DMS153 treated with DMSO at 0.1 percent for 48 hours (cell line): ENCODE measurements around the gene MYL12A.
"Not testable (repeated sequence)": the region's sequence is repeated elsewhere in the genome, so short reads cannot be mapped to it uniquely, and the experiment has no call there.

Experiments
- DNase-seq: peaks from one replicate; lab custom pipeline; 2025; ENCODE audit not compliant: unreplicated experiment; lab: John Stamatoyannopoulos, UW

The MYL12A gene

DNA sequence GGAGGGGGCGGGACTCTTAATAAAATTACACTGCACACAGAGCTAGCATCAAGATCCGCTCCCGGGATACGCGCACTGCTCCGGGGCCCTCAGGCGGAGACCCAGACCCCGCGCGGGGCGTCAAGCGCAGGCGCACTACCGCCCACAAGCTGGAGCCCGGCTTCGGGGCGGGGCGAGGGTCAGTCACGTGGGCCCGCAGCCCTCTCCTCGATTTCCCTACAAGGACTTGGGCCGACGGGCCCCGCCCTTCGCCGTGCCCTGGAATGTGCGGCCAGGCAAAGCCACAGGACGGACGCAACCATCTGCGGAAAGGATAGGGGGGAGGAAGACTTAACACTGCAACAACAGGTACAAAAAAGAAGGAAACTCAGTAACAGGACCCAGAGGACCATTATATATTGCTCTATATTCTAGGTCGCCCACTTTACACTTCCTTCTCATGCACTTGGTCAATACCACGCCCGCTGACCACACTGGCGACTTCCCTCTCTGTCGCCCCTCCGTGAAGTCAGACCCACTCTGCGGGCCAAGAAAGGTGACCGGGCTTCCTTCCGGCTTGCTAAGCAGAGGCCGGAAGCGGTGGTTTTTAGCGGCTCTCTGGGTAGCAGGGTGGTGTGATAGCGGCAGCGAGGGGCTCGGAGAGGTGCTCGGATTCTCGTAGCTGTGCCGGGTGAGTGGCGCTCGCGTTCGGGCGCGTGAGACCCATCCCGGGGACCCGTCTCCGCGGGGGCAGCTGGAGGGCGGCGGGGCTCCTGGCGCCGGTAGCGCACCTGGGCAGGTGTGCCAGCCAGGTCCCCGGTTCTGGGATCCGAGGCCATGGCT lies at the start of gene MYL12A:
Gene MYL12A, plus strand, starts transcription at position 562 of the 822 bp plus-strand sequence. CDS start 5,447 bp downstream, outside the sequence.
- peak; percentile 71 for DNase-seq

GRCh38 chr18:3198260-3198860 lies 49.2 kb upstream of the MYL12A start:
- DNase-seq = not testable (repeated sequence)

- no peak for DNase-seq
These were observed 47.5 kb upstream of the MYL12A start for GRCh38 chr18:3199942-3200645.

DNA sequence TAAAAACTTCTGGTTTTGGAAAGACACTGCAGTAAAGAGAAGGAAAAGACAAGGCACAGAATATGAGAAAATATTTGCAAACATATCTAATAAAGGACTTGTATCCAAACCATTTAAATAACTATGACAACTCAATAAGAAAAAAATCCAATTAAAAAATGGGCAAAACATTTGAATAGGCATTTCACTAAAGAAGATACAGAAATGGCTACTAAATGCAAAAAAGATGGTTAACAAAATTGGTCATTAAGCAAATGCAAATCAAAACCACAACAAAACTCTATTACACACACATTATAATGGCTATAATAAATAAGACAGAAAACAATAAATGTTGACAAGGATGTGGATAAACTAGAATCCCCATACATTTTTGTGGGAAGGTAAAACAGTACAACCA lies 42.4 kb upstream of the MYL12A start:
- DNase-seq = no peak

GRCh38 chr18:3207565-3207964 lies 40.0 kb upstream of the MYL12A start:
- no peak for DNase-seq

DNA sequence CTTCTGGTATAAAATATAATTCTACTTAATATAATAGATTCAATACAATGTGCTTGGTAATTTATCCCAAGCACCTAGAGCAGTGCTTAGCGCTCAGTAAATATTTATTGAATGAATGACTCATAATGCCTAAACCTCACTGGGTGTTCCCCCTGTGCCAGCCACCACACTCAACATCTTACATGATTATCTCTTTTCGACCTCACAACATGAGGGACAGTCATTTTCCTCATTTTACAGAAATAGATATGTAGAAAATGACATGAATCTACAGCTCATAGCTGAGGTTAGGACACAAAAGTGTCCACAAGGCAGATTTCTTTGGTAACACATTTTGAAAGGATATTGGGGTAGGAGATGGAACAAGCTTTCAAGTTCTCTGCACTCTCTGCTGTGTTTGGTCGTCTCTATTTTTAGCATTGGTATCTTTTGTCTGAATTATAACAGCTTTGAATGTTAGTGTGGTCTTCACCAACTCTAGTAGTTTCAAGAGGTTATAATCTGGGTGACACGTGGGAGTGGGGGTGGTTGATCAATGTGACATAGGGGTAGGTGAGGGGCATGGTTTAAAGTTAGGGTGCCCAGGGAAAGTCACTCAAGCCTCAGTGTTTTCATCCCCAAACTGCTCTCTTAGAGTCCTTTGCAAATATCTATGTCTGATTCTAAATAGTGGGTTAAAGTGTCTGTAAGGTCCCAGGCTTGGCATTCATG lies 37.6 kb upstream of the MYL12A start:
- no peak for DNase-seq

- no peak for DNase-seq
These were observed 36.2 kb upstream of the MYL12A start for GRCh38 chr18:3211236-3211992.

GRCh38 chr18:3212657-3213056 lies 34.9 kb upstream of the MYL12A start:
- DNase-seq = no peak

DNA sequence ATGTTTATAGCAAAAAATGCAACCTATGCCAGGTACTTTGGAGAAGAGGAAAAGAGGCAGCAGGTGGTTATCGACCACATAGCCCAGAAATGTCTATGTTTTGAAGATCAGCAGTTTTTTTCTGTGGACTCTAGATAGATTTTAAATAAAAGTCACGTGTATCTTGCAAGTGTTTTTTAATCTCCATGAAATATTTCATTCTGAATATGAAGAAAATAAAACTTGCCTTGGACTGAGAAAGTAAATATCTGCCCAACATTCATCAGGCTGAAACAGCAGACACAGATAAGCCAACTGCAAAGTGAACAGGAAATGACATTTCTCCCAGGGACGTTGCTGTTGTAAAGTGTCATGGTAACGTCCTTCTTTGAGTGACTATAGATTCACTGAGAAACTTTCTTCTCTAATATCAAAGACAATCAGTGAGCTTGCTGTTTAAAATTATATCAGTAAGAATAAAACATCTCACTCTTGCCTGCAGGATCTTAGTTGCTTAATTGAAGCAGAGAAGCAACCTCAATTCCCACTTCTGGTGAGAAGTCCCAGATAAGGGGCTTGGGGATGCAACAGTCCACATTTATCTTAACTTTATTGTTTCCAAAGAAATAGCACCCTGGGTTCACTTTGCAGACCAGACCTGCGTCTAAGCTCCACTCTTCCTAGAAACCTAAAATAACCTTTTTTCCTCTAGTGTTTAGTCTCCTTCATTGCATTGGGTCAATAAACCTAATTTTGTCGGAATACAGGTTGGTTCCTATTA lies 34.1 kb upstream of the MYL12A start:
- DNase-seq = no peak

DNA sequence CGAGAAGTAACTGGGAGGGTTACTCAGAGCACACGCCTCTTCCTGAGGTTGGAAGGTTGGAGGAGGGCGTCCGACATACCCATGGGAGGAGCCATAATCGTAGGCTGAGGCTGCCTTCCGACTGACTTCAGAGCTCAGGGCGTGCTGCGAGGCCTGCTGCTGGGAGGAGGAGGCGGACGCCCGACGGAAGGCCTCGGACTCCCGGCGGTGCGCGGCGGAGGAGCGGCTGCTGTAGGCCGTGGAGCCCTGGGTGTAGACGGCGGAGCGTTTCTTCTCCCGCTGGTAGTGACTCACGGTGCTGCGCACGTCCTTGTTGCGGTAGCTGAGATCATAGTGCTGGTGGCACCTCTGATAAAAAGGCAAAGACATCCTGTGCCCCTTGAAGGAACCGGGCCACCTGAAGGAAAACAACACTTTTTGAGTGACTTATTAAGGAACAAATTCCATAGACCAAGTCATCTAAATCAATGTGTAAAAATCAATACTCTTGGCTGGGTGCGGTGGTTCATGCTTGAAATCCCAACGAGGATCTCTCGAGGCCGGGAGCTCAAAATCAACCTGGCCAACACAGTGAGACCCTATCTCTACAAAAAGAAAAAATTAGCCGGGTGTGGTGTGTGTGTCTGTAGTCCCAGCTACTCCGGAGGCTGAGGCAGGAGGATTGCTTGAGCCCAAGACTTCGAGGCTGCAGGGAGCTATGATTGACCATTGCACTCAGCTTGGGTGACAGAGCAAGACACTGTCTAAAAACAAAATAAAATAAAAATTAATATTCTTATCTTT lies 32.6 kb upstream of the MYL12A start:
- DNase-seq = no peak

GRCh38 chr18:3216987-3217386 lies 30.6 kb upstream of the MYL12A start:
- DNase-seq = no peak

DNA sequence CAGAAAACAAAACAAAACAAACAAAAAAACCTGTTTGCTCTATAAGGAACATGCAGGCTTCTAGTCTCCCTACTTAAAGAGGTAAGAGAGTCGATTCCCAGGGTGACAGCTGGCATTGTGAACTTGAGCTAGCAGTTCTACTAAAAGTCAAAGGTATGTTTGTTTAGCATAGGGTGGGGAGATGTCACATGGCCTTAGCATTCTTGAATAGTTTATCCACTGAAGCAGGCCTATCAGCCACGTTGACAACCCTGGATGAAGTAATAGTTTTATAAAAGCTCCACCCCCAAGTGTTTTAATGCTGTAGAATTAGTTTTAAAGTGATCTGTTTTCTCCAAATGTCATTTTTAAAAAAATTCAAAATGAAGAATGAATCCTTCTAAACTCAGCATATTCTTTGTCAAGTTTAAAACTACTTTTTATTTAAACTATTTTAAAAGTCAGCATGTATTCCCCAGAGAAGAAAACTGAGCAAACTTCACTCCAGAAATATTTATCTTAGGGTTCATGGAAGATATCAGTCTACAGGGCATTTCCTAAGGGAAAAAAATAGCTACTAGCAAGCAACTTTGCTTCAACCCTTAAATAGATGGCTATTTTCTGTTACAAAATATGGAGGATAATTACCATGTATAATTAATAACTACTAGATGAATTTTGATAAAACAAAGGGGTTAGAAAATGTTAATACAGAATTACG lies 29.5 kb upstream of the MYL12A start:
- DNase-seq = no peak

DNA sequence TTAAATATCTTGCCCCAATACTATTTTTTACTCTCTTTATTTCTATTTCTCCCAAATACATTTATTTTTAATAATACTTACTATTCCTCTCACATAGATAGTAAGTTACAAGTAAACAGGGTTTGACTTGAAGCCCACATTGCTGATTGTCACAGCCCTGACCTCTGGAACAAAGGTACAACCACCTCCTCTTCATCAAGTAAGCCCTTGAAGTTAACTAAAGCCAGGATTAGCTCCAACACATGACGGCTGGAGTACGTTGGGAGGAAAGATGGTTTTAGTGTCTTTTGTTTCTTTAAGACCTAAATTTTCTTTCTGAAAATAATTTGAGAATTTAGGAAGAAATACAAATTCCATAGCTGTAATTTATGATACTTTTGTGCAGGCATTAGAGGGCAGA lies 28.8 kb upstream of the MYL12A start:
- no peak for DNase-seq

DNA sequence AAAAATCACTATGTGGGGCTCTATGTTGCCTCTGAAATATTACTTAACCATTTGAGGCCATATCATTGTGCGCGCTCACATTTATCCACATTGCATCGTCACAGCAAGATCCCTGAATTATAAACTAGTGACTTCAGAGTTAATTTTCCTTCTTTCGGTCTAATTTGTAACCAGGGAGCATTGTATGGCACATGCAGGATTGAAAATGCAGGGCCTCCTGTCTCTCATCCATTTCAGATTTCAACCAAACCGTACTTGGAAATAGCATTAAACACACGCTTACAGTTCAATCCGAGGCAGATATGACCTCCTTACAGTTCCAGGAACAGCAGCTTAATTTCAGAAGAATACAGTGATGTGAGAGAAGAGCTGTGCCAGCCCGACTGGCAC lies 28.4 kb upstream of the MYL12A start:
- no peak for DNase-seq

DNA sequence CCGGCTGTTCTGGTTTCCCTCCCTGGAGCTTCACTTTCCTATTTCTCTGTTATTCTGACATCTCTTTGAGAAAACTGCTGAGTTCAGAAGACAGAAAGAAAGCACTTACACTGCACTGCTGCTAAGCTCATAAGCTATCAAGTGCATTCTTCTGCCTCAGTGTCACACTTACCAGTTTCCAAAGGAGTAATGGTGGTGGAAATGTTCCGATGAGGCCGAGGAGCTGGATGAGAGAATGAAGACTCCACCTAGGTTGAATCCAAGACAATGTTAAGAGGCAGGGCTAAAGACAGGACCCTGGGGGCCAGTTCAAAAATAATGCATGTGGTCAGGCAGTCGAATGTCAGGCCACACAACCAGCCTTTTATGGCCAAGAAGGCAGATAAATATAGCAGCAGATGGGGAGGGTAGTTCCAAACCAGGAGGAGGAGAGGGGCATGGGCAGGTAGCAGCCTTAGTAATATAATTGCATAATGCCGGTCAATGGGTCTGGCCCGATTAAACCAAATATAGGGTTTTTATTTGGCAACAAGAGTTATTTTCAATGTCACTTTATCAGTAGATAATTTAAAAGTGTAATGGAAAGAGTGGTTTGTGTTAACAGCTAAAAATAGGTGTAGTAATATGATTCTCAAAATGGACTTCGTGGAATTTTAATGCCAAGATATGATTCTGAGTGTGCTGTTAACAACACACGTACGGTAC lies 27.8 kb upstream of the MYL12A start, which contains the start of gene MYOM1:
Gene MYOM1, minus strand, starts transcription at position 338 of the 705 bp plus-strand sequence. CDS start 4,745 bp downstream, outside the sequence.
- no peak for DNase-seq

DNA sequence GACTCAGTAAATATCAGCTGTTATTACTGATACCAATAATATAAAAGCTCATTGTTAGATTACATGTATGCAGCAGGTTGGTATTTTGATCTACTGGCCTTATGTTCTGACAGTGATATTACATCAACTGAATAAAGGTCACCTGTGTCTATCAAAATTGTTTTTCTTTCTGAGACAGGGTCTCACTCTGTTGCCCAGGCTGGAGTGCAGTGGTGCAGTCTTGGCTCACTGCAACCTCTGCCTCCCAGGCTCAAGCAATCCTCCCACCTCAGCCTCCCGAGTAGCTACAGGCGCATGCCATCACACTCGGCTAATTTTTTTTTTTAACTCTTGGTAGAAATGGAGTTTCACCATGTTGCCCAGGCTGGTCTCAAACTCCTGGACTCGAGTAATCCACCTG lies 26.7 kb upstream of the MYL12A start:
- DNase-seq = not testable (repeated sequence)

GRCh38 chr18:3221496-3221895 lies 26.1 kb upstream of the MYL12A start:
- no peak for DNase-seq

- DNase-seq = no peak
These were observed 24.2 kb upstream of the MYL12A start for GRCh38 chr18:3223356-3223755.
